ENCODE data around the gene S100A7A.
"Not testable (repeated sequence)": the region's sequence is repeated elsewhere in the genome, so short reads cannot be mapped to it uniquely, and the experiment has no call there.

The S100A7A gene

GRCh38 chr1:153438599-153438998, 22.3 kb downstream of the S100A7A start:
- no peaks in the 10 kb centered on the region for H3K4me1 Mint-ChIP-seq (ENCODE audit: low read depth)
- no peaks in the 10 kb centered on the region for H3K36me3 Mint-ChIP-seq (ENCODE audit: low read depth)
- no peaks in the 10 kb centered on the region for H3K27me3 Mint-ChIP-seq (ENCODE audit: low read depth)
- no peak overlapping the region for H3K4me3 Mint-ChIP-seq
- no peak overlapping the region for H3K27ac Mint-ChIP-seq
- DNase-seq (ENCODE audit: low spot score) = no peak
- H3K9me3 Mint-ChIP-seq = no peaks in the 10 kb centered on the region

DNA sequence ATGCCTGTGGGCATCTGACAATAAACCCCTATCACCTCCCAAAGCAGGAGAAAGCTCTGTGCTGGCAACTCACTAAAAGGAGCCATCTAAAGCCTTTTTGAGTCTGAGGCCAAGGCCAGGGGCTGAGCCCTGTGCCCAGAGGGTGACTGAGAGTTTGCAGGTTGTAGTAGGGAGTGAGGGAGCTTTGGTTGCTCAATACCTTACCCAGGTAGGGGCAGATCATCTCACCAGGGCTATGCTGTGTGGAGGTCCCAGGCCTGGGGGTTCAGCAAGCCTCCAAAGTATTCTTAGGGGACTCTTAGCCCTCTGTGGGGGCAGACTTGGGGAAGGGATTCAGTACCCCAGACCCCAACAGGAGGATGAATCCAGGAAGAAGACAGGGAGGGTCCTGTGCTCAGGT, 23.0 kb downstream of the S100A7A start:
- no peak overlapping the region for H3K4me3 Mint-ChIP-seq
- H3K36me3 Mint-ChIP-seq (ENCODE audit: low read depth) = no peaks in the 10 kb centered on the region
- no peaks in the 10 kb centered on the region for H3K27me3 Mint-ChIP-seq (ENCODE audit: low read depth)
- no peaks in the 10 kb centered on the region for H3K4me1 Mint-ChIP-seq (ENCODE audit: low read depth)
- H3K9me3 Mint-ChIP-seq = no peaks in the 10 kb centered on the region
- DNase-seq (ENCODE audit: low spot score) = no peak
- H3K27ac Mint-ChIP-seq = no peak overlapping the region

DNA sequence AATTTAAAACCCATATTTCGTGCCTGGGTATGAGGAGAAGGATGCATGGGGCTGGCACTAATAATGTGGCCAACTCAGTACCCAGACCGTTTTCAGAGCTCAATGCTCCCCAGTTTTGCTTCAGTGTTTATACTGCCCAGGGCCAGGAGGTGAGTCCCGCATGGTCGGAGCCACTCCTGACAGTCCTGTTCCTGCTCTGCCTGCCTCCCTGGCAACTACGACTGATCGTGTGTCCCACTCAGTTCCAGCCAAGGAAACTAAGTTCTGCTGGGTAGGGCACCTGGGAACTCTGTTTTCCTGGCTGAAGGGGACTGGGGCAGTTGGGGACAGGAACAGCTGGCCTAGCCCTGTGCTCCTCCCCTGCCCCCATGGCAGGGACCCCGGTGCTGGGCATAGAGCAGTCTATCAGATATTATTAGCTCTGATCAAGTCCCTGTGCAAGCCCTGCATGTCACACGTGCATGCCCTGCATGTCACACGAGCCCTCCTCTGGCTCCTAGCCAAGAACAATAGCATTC, 25.0 kb downstream of the S100A7A start:
- no peaks in the 10 kb centered on the region for H3K4me1 Mint-ChIP-seq (ENCODE audit: low read depth)
- no peaks in the 10 kb centered on the region for H3K36me3 Mint-ChIP-seq (ENCODE audit: low read depth)
- no peaks in the 10 kb centered on the region for H3K27me3 Mint-ChIP-seq (ENCODE audit: low read depth)
- no peaks in the 10 kb centered on the region for H3K9me3 Mint-ChIP-seq
- H3K27ac Mint-ChIP-seq = no peak overlapping the region
- H3K4me3 Mint-ChIP-seq = no peak overlapping the region
- DNase-seq (ENCODE audit: low spot score) = no peak

DNA sequence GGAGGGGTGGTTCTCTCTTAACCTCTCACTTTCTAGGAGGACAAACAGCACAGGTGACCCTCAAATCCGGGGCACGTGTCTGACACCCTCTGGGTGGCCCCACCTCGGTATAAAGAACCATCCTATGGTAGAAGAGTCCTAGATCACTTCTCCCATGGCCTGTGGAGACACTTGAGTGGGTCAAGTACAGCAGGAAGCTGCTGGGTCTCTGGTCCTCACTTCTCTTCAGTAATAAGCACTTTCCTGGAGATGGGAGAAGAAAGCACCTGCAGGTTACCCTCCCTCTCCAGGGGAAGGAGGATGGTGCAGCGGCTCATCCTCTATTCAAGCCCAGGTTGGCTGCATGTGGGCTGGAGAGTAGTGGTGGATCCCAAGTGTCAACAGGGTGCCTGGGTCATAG, 27.2 kb downstream of the S100A7A start:
- no peaks in the 10 kb centered on the region for H3K36me3 Mint-ChIP-seq (ENCODE audit: low read depth)
- H3K4me3 Mint-ChIP-seq = no peak overlapping the region
- H3K9me3 Mint-ChIP-seq = no peaks in the 10 kb centered on the region
- no peaks in the 10 kb centered on the region for H3K4me1 Mint-ChIP-seq (ENCODE audit: low read depth)
- no peak for DNase-seq (ENCODE audit: low spot score)
- H3K27me3 Mint-ChIP-seq (ENCODE audit: low read depth) = peaks cover 4% of the 10 kb centered on the region
- no peak overlapping the region for H3K27ac Mint-ChIP-seq

GRCh38 chr1:153444078-153444477, 27.8 kb downstream of the S100A7A start:
- no peaks in the 10 kb centered on the region for H3K36me3 Mint-ChIP-seq (ENCODE audit: low read depth)
- H3K4me1 Mint-ChIP-seq (ENCODE audit: low read depth) = no peaks in the 10 kb centered on the region
- H3K27me3 Mint-ChIP-seq (ENCODE audit: low read depth) = peaks cover 4% of the 10 kb centered on the region
- no peak overlapping the region for H3K27ac Mint-ChIP-seq
- no peak for DNase-seq (ENCODE audit: low spot score)
- no peak overlapping the region for H3K4me3 Mint-ChIP-seq
- H3K9me3 Mint-ChIP-seq = no peaks in the 10 kb centered on the region

DNA sequence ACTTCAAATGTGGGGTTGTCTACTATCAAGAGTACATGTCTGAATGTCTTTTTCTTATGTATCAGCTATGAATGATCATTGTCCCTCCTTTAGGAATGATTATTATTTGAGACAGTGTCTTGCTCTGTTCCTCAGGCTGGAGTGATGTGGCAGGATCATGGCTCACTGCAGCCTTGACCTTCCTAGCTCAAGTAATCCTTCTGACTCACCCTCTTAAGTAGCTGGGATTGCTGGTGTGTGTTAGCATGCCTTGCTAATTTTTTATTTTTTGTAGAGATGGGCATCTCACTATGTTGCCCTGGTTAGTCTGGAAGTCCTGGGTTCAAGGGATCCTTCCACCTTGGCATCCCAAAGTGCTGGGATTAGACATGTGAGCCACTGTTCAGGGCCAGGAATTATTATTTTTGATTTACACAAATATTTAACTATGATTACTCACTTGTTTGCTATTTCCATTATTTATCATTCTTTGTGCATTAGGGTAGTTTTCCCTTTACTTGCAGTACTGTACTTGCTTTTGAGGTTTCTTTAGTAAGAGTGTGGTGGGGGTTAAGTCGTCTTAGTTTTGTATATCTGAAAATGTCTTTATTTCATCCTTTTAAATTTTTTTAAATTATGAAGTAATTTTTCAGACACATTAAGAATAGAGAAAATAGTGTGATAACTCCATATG, 31.3 kb downstream of the S100A7A start:
- no peaks in the 10 kb centered on the region for H3K4me1 Mint-ChIP-seq (ENCODE audit: low read depth)
- H3K36me3 Mint-ChIP-seq (ENCODE audit: low read depth) = no peaks in the 10 kb centered on the region
- peaks cover 4% of the 10 kb centered on the region for H3K27me3 Mint-ChIP-seq (ENCODE audit: low read depth)
- H3K4me3 Mint-ChIP-seq = no peak overlapping the region
- no peak overlapping the region for H3K27ac Mint-ChIP-seq
- no peaks in the 10 kb centered on the region for H3K9me3 Mint-ChIP-seq
- no peak for DNase-seq (ENCODE audit: low spot score)

GRCh38 chr1:153448851-153449250, 32.5 kb downstream of the S100A7A start:
- DNase-seq (ENCODE audit: low spot score); H3K27me3 Mint-ChIP-seq (ENCODE audit: low read depth); H3K36me3 Mint-ChIP-seq (ENCODE audit: low read depth); H3K4me3 Mint-ChIP-seq; H3K9me3 Mint-ChIP-seq; H3K27ac Mint-ChIP-seq; H3K4me1 Mint-ChIP-seq (ENCODE audit: low read depth): not testable (repeated sequence)

DNA sequence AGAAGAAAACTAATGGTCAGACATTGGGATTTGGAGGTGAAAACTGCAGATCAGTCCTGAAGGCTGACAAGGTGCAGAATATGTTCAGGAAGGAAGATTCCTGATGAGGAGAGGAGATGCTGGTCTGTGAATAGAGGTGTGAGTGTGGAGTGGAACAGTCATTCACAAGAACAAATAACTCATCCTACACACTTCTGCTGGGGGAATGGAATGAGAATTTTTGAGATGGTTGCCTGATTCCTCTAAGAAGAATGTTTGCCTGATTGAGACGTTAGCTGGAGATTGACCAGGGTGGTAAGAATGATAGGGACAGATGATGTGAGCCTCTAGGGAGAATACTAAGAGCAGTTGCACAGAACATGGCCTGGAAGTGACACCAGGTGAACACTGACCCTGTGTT, 40.1 kb downstream of the S100A7A start:
- no peaks in the 10 kb centered on the region for H3K27me3 Mint-ChIP-seq (ENCODE audit: low read depth)
- H3K4me3 Mint-ChIP-seq = no peak overlapping the region
- H3K4me1 Mint-ChIP-seq (ENCODE audit: low read depth) = no peaks in the 10 kb centered on the region

GRCh38 chr1:153459655-153460054, 43.3 kb downstream of the S100A7A start:
- no peaks in the 10 kb centered on the region for H3K4me1 Mint-ChIP-seq (ENCODE audit: low read depth)
- H3K27me3 Mint-ChIP-seq (ENCODE audit: low read depth) = peaks cover 5% of the 10 kb centered on the region
- no peak overlapping the region for H3K27ac Mint-ChIP-seq

More for the DNA sequence above, 40.1 kb downstream of the S100A7A start:
- no peak for DNase-seq (ENCODE audit: low spot score)
- no peak overlapping the region for H3K27ac Mint-ChIP-seq
- H3K9me3 Mint-ChIP-seq = no peaks in the 10 kb centered on the region
- H3K36me3 Mint-ChIP-seq (ENCODE audit: low read depth) = no peaks in the 10 kb centered on the region

DNA sequence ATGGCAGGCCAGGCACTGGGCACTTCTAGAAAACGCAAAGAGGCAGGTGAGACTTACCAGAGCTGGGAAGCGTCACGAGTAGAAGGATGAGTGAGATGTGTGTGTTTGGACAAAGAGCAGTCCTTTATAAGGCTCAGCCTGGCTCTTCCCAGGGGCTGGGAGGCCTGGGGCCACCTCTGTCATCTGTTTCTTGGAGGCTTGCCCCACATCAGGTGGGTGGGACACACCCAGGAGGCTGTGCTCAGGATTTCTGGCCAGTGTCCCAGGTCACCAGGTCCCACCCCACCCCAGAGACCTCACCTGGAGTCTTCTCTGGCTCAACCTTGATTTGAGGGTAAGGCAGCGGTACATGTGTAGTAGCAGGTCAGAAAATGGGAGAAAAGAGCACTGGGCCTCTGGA, 44.2 kb downstream of the S100A7A start, which contains the start of gene S100A7:
TSS of gene S100A7 (minus strand) at position 101 of the 400 bp plus-strand sequence. CDS start 1,638 bp downstream, outside the sequence.
- no peak within 1 kb of the TSS for H3K27ac Mint-ChIP-seq
- no peaks in the 10 kb centered on the region for H3K9me3 Mint-ChIP-seq
- H3K36me3 Mint-ChIP-seq (ENCODE audit: low read depth) = no peaks in the 10 kb centered on the region
- H3K4me1 Mint-ChIP-seq (ENCODE audit: low read depth) = peaks cover under 1% of the 10 kb centered on the region
- no peak within 1 kb of the TSS for H3K4me3 Mint-ChIP-seq
- peaks cover 5% of the 10 kb centered on the region for H3K27me3 Mint-ChIP-seq (ENCODE audit: low read depth)
- no peak for DNase-seq (ENCODE audit: low spot score)

More at GRCh38 chr1:153459655-153460054, 43.3 kb downstream of the S100A7A start:
- Mint-ChIP-seq H3K4me3 (no peak overlapping the region), H3K9me3 (no peaks in the 10 kb centered on the region), H3K36me3 (ENCODE audit: low read depth) (no peaks in the 10 kb centered on the region)
- DNase-seq (ENCODE audit: low spot score) = no peak

- not testable (repeated sequence) for H3K27ac Mint-ChIP-seq; H3K4me1 Mint-ChIP-seq (ENCODE audit: low read depth); H3K9me3 Mint-ChIP-seq
Measured at GRCh38 chr1:153462741-153463140, 46.4 kb downstream of the S100A7A start.

DNA sequence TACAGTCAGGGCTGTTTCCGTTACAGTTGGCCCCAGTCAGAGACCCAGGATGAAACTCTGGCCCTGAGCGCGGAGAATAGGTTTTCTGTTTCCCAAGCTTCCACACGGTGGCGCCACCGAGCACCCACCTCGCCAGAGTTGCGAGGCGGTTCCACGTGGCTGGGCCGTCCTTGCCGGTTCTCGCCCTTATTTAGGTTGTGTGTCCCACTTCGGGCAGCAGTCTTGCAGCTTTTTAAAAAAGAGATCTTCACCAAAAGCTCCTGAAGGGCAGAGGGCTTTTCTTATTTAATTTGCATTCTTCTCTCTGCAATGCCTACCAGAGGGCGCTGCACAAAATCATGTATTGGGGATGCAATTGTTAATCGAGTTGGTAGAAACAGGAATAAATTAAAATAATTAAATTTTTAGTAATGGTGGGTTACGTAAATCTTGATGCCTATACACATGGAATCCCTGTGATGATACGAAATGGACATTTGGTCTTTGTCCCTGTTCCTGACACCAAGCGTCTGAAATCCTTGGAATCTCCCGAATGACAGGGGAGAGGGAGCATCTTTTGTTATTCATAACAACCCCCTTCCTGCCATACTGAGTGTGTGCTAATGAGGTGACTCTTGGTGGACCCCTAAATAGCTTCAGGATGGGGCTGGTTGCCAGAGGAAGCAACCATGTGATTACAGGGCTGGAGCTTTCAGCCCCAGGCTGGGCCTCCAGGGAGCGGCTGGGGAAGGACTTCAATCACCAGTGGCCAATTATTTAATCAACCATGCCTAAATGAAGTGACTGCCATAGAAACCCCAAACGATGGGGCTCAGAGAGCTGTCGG, 49.7 kb downstream of the S100A7A start:
- Mint-ChIP-seq H3K36me3 (ENCODE audit: low read depth) (no peaks in the 10 kb centered on the region), H3K27me3 (ENCODE audit: low read depth) (peaks cover 14% of the 10 kb centered on the region), H3K4me1 (ENCODE audit: low read depth) (peaks cover 6% of the 10 kb centered on the region), H3K9me3 (no peaks in the 10 kb centered on the region), H3K27ac (no peak overlapping the region), H3K4me3 (no peak overlapping the region)
- DNase-seq (ENCODE audit: low spot score) = peak; percentile 38

More at GRCh38 chr1:153462741-153463140, 46.4 kb downstream of the S100A7A start:
- DNase-seq (ENCODE audit: low spot score); H3K27me3 Mint-ChIP-seq (ENCODE audit: low read depth); H3K4me3 Mint-ChIP-seq; H3K36me3 Mint-ChIP-seq (ENCODE audit: low read depth): not testable (repeated sequence)

DNA sequence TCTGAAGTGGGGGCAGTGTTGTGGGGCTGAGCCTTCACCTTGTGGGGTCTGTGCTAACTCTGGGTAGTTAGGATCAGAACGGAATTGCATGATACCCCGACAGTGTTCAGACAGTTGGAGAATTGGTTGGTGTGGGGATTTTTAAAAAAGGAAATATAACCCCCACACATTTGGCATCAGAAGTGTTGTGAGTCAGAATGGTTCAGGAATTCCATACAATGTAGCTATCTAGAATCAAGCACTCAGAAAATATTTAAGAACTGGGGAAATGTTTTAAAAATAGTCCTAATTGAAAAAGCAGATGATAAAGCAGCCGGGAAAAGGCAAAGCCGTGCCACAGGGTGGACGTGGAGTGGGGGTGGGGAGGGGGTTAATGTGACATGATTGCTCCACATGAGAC, 50.6 kb downstream of the S100A7A start:
- no peak for DNase-seq (ENCODE audit: low spot score)
- Mint-ChIP-seq H3K36me3 (ENCODE audit: low read depth) (no peaks in the 10 kb centered on the region), H3K27ac (no peak overlapping the region), H3K4me3 (no peak overlapping the region), H3K9me3 (peaks cover 4% of the 10 kb centered on the region), H3K4me1 (ENCODE audit: low read depth) (peaks cover 6% of the 10 kb centered on the region), H3K27me3 (ENCODE audit: low read depth) (peaks cover 11% of the 10 kb centered on the region)

- H3K4me3 Mint-ChIP-seq = no peak overlapping the region
- H3K4me1 Mint-ChIP-seq (ENCODE audit: low read depth) = peaks cover 4% of the 10 kb centered on the region
- no peak for DNase-seq (ENCODE audit: low spot score)
- no peak overlapping the region for H3K27ac Mint-ChIP-seq
- H3K9me3 Mint-ChIP-seq = peaks cover 16% of the 10 kb centered on the region
- peaks cover 7% of the 10 kb centered on the region for H3K27me3 Mint-ChIP-seq (ENCODE audit: low read depth)
- no peaks in the 10 kb centered on the region for H3K36me3 Mint-ChIP-seq (ENCODE audit: low read depth)
Measured at GRCh38 chr1:153470707-153471106, 54.4 kb downstream of the S100A7A start.

All from T-helper 2 cell treated with Interferon-gamma antibody and Interleukin-4, amounts not matched to agents 5 μg/mL and 100 μg/mL, for 36 hours (primary cell).